ENCODE data around the gene MGMT.

GRCh38 chr10:129546106-129546505 lies 79.1 kb downstream of the MGMT start:
- TF ChIP-seq CTCF (IDR thresholded peaks at IDR 0.05; ENCODE audit: extremely low read depth in 1 of 2, insufficient read depth in 1 of 2, low read depth in 1 of 2, low read length in 2 of 2) (no peak), POLR2A (IDR thresholded peaks at IDR 0.05; ENCODE audit: low read depth, low read length) (no peak), MYC (IDR thresholded peaks at IDR 0.05; ENCODE audit: low read depth, low read length) (no peak), EZH2 (IDR thresholded peaks at IDR 0.05; ENCODE audit: borderline replicate concordance, low read depth, low read length, severe bottlenecking) (no peak)
